Measurements from ENCODE around the gene MACROH2A1.

DNA sequence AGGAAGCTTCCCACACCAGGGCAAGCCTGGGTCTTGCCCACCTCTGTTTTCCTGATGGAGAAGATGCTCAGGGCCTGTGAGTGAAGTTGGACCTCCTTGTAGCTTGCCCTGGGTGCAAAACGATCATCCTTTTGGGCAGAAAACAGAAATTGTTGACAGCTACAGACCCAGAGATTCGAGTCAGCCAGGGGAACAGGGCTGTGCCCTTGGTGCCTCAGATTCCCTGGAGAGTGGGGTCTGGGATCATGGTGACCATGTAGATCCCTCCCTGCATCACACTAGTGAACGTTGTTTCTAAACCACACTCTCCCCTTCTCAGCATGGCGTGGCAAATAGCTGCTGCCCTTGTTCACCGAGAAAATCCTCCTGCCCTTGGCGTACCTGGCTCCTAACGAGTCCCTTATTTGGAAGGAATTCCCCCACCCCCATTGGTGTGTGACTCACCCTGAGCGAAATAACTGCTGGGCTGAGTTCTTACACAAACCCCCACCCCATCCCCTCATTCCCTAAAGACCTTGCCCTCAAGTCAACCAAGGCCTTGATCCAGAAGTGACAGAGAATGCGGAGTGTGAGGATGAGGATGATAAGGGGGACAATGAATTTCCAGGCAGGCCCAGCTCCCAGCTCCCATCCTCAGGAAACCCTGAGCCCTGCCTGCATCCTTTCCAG, 49.2 kb upstream of the MACROH2A1 start:
- TF ChIP-seq, protein P1, sequence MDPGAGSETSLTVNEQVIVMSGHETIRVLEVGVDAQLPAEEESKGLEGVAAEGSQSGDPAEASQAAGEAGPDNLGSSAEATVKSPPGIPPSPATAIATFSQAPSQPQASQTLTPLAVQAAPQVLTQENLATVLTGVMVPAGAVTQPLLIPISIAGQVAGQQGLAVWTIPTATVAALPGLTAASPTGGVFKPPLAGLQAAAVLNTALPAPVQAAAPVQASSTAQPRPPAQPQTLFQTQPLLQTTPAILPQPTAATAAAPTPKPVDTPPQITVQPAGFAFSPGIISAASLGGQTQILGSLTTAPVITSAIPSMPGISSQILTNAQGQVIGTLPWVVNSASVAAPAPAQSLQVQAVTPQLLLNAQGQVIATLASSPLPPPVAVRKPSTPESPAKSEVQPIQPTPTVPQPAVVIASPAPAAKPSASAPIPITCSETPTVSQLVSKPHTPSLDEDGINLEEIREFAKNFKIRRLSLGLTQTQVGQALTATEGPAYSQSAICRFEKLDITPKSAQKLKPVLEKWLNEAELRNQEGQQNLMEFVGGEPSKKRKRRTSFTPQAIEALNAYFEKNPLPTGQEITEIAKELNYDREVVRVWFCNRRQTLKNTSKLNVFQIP (CRISPR knock-in tag; IDR thresholded peaks at IDR 0.05; ENCODE audit: borderline replicate concordance, low read depth), result no peak
- TF ChIP-seq BACH2 (CRISPR knock-in tag; IDR thresholded peaks at IDR 0.05; ENCODE audit: borderline replicate concordance), result no peak
- no peak for TF ChIP-seq PATZ1 (CRISPR knock-in tag; IDR thresholded peaks at IDR 0.05; ENCODE audit: borderline replicate concordance)
- no peak for TF ChIP-seq GLIS3 (CRISPR knock-in tag; IDR thresholded peaks at IDR 0.05)
- TF ChIP-seq CREB5 (CRISPR knock-in tag; IDR thresholded peaks at IDR 0.05; ENCODE audit: low read depth), result no peak
- TF ChIP-seq ISL1 (CRISPR knock-in tag; IDR thresholded peaks at IDR 0.05), result no peak
- no peak for TF ChIP-seq CSDC2 (CRISPR knock-in tag; IDR thresholded peaks at IDR 0.05)
- TF ChIP-seq ESRRG (CRISPR knock-in tag; IDR thresholded peaks at IDR 0.05), result no peak
- no peak for TF ChIP-seq ZFP3 (CRISPR knock-in tag; IDR thresholded peaks at IDR 0.05)
- TF ChIP-seq OSR1 (CRISPR knock-in tag; IDR thresholded peaks at IDR 0.05), result no peak
- TF ChIP-seq TCF4 (CRISPR knock-in tag; IDR thresholded peaks at IDR 0.05; ENCODE audit: borderline replicate concordance), result no peak
- TF ChIP-seq ZC3H10 (CRISPR knock-in tag; IDR thresholded peaks at IDR 0.05), result no peak
- no peak for TF ChIP-seq SNAI2 (CRISPR knock-in tag; IDR thresholded peaks at IDR 0.05)

Data from SK-N-SH treated with all-trans-retinoic acid at 6 μM for 48 hours (cell line).